HG03457 (cell line): Measurements from ENCODE around the gene CHKA.

ENCODE experiments used
- ATAC-seq: cut with Tn5 transposase; IDR thresholded peaks from one replicate; pipeline ENCODE4 v1.9.1; 2021; ENCODE audit warnings: moderate number of reproducible peaks; ENCODE audit not compliant: unreplicated experiment

CHKA gene

GRCh38 chr11:68048681-68049508, 72.3 kb downstream of the CHKA start:
- no peak for ATAC-seq

GRCh38 chr11:68047437-68048290, 73.5 kb downstream of the CHKA start:
- ATAC-seq: no peak

GRCh38 chr11:68044898-68045351, 76.3 kb downstream of the CHKA start:
- no peak for ATAC-seq

GRCh38 chr11:68044145-68044813, 76.9 kb downstream of the CHKA start:
- no peak for ATAC-seq

- ATAC-seq: no peak
These were observed 77.6 kb downstream of the CHKA start for GRCh38 chr11:68043349-68044144.

GRCh38 chr11:68043029-68043348, 78.2 kb downstream of the CHKA start:
- ATAC-seq: no peak

- ATAC-seq: no peak
These were observed 78.8 kb downstream of the CHKA start for GRCh38 chr11:68042219-68043028.

GRCh38 chr11:68041617-68042218, 79.5 kb downstream of the CHKA start:
- no peak for ATAC-seq

GRCh38 chr11:68040957-68041591, 80.1 kb downstream of the CHKA start:
- ATAC-seq: no peak

GRCh38 chr11:68040101-68040956, 80.9 kb downstream of the CHKA start:
- no peak for ATAC-seq

GRCh38 chr11:68039526-68040086, 81.6 kb downstream of the CHKA start:
- ATAC-seq: no peak

- ATAC-seq: no peak
These were observed 82.3 kb downstream of the CHKA start, which contains the start of gene TCIRG1 for GRCh38 chr11:68038718-68039525. TCIRG1 (plus strand) TSS chr11:68039025; CDS start chr11:68041272, 2,247 bp downstream.

GRCh38 chr11:68038226-68038717, 82.9 kb downstream of the CHKA start:
- ATAC-seq: no peak

GRCh38 chr11:68037411-68038225, 83.6 kb downstream of the CHKA start:
- no peak for ATAC-seq

GRCh38 chr11:68036717-68037239, 84.4 kb downstream of the CHKA start:
- ATAC-seq: no peak
